IMR-90 (cell line): ENCODE measurements around the gene DUSP22.

Experiments used
- CEBPB ChIP-seq: IDR thresholded peaks from 2 replicates; pipeline ENCODE4 v1.6.1; 2012; ENCODE audit warnings: low read depth, low read length, improper control_type of control experiment
- CTCF ChIP-seq: conservative IDR thresholded peaks from 2 replicates; pipeline ENCODE4 v1.5.1; 2012; ENCODE audit warnings: mild to moderate bottlenecking, low read depth, low read length, improper control_type of control experiment
- ELK1 ChIP-seq: fragments of 150-350 bp; IDR thresholded peaks from 2 replicates; pipeline ENCODE4 v1.6.1; 2016; ENCODE audit warnings: low read depth, mild to moderate bottlenecking, low read length, moderate library complexity, borderline replicate concordance
- MAFK ChIP-seq: IDR thresholded peaks from 2 replicates; pipeline ENCODE4 v1.6.1; 2012; ENCODE audit warnings: low read depth, low read length, improper control_type of control experiment
- MAZ ChIP-seq: IDR thresholded peaks from 2 replicates; pipeline ENCODE4 v1.6.1; 2012; ENCODE audit warnings: low read depth, mild to moderate bottlenecking, low read length, improper control_type of control experiment, moderate library complexity, borderline replicate concordance
- POLR2A ChIP-seq: IDR thresholded peaks from 2 replicates; pipeline ENCODE4 v1.6.1; 2012; ENCODE audit warnings: mild to moderate bottlenecking, low read depth, low read length
- SMC3 ChIP-seq: fragments of 150-350 bp; IDR thresholded peaks from 2 replicates; pipeline ENCODE4 v1.6.1; 2016; ENCODE audit warnings: low read depth, mild to moderate bottlenecking, antibody characterized with exemption, low read length, moderate library complexity
- USF2 ChIP-seq: fragments of 150-350 bp; IDR thresholded peaks from 2 replicates; pipeline ENCODE4 v1.6.1; 2017; ENCODE audit warnings: mild to moderate bottlenecking, antibody characterized with exemption, low read length, low read depth

- 0 out of 2 replicates have a peak, but pooled peaks have one; percentile 7 for TF ChIP-seq SMC3
- peak; percentile 53; the same call in 1 of the 2 replicates for TF ChIP-seq MAFK
- TF ChIP-seq POLR2A: no peak
- TF ChIP-seq CTCF: no peak
- peak; percentile 73; the same call in 1 of the 2 replicates for TF ChIP-seq CEBPB
- TF ChIP-seq USF2: no peak
- 0 out of 2 replicates have a peak, but pooled peaks have one; percentile 10 for TF ChIP-seq MAZ
- no peak for TF ChIP-seq ELK1
Measured at GRCh38 chr6:328136-328670, 35.9 kb downstream of the DUSP22 start.
